Naive thymus-derived CD4-positive, alpha-beta T cell (primary cell): ENCODE results near the gene LCMT2. TPM values are rescaled to one million over a fixed set of nuclear protein-coding genes. Genes with fewer than 3 reads are reported as not detected.
"Not testable (repeated sequence)": the region's sequence is repeated elsewhere in the genome, so short reads cannot be mapped to it uniquely, and the experiment has no call there.

Experiments used
- ATAC-seq: fragments of 150-1000 bp; cut with Tn5 transposase; 2 replicates; pipeline ENCODE4 v1.10.0; 2021; ENCODE audit warnings: mild to moderate bottlenecking, moderate library complexity
- CTCF ChIA-PET: fragments of 350-600 bp; sonication (Branson Sonifier 250); formaldehyde crosslinking; loops from one replicate; lab custom pipeline; 2021; ENCODE audit warnings: antibody characterized with exemption; lab: Charles Lee
- POLR2A ChIA-PET: fragments of 350-600 bp; sonication (Branson Sonifier 250); formaldehyde crosslinking; loops from one replicate; lab custom pipeline; 2021; ENCODE audit warnings: antibody characterized with exemption, inconsistent platforms; lab: Charles Lee
- DNase-seq, 9 donors: peaks; one replicate each; pipeline versions ENCODE4 v3.0.0 to v3.0.0-alpha.2; 2020 to 2022; ENCODE audit warnings: mixed read lengths in 1 of 9
- H3K27ac ChIP-seq: one replicate; pipeline ENCODE4 v1.7.0; 2013; ENCODE audit warnings: mild to moderate bottlenecking, low read depth, low read length, moderate library complexity
- H3K27me3 ChIP-seq, 2 donors: one replicate each; pipeline ENCODE4 v1.7.0; 2013; ENCODE audit warnings: low read length in 2 of 2, mild to moderate bottlenecking in 2 of 2, moderate library complexity in 2 of 2; ENCODE audit not compliant: control insufficient read depth in 2 of 2, insufficient read depth in 2 of 2
- H3K36me3 ChIP-seq, 3 experiments: 1 replicate in 2 of 3; 2 replicates in 1 of 3; pipeline ENCODE4 v1.7.0; 2013; ENCODE audit warnings: low read length in 3 of 3, mild to moderate bottlenecking in 3 of 3, moderate library complexity in 1 of 3; ENCODE audit not compliant: insufficient read depth in 3 of 3, control insufficient read depth in 2 of 3
- H3K4me1 ChIP-seq, 2 donors: one replicate each; pipeline ENCODE4 v1.7.0; 2013; ENCODE audit warnings: low read length in 2 of 2, mild to moderate bottlenecking in 2 of 2, moderate library complexity in 1 of 2; ENCODE audit not compliant: control insufficient read depth in 2 of 2, insufficient read depth in 2 of 2
- H3K4me3 ChIP-seq: 2 replicates; pipeline ENCODE4 v1.7.0; 2013; ENCODE audit warnings: mild to moderate bottlenecking, low read length
- H3K9me3 ChIP-seq, 3 experiments: 1 replicate in 2 of 3; 2 replicates in 1 of 3; pipeline ENCODE4 v1.7.0; 2013; ENCODE audit warnings: low read length in 3 of 3; ENCODE audit not compliant: control insufficient read depth in 2 of 3
- H3K27ac Mint-ChIP-seq, 9 donors: one replicate each; pipeline ENCODE4 v1.8.0; 2020 to 2022; ENCODE audit warnings: mixed read lengths in 9 of 9, mild to moderate bottlenecking in 8 of 9, moderate library complexity in 5 of 9, inconsistent platforms in 2 of 9
- H3K27me3 Mint-ChIP-seq, 5 donors: one replicate each; pipeline ENCODE4 v1.8.0; 2021 to 2022; ENCODE audit warnings: mixed read lengths in 5 of 5, mild to moderate bottlenecking in 1 of 5
- H3K36me3 Mint-ChIP-seq, 5 donors: one replicate each; pipeline ENCODE4 v1.8.0; 2020 to 2022; ENCODE audit warnings: mixed read lengths in 5 of 5, mild to moderate bottlenecking in 3 of 5, inconsistent platforms in 1 of 5
- H3K4me1 Mint-ChIP-seq, 7 donors: one replicate each; pipeline ENCODE4 v1.8.0; 2020 to 2022; ENCODE audit warnings: mixed read lengths in 7 of 7, mild to moderate bottlenecking in 3 of 7, inconsistent platforms in 1 of 7
- H3K4me3 Mint-ChIP-seq, 10 donors: one replicate each; pipeline ENCODE4 v1.8.0; 2020 to 2022; ENCODE audit warnings: mild to moderate bottlenecking in 10 of 10, mixed read lengths in 10 of 10, moderate library complexity in 6 of 10, inconsistent platforms in 2 of 10
- H3K9me3 Mint-ChIP-seq, 11 donors: one replicate each; pipeline ENCODE4 v1.8.0; 2020 to 2022; ENCODE audit warnings: mixed read lengths in 11 of 11, mild to moderate bottlenecking in 4 of 11, inconsistent platforms in 1 of 11, moderate library complexity in 1 of 11
- intact Hi-C, 2 donors: fragments of 100-400 bp; cut with micrococcal nuclease; formaldehyde crosslinking; loops; one replicate each; pipeline ENCODE4 v1.15.1; 2023
- polyA plus RNA-seq, 2 donors: library from polyadenylated mRNA; unstranded; fragments of 300-500 nt; fragmentation: Illumina TruSeq; gene quantifications; one replicate each; pipeline ENCODE4 v1.2.3, GENCODE V29; 2021
- total RNA-seq, 6 experiments: library from RNA in 5 of 6; stranded (reverse) in 5 of 6; gene quantifications; 1 replicate in 5 of 6; 2 replicates in 1 of 6; pipeline ENCODE4 v1.2.3 and lab custom pipeline; 2021 to 2026

LCMT2 gene
- total and polyA plus RNA-seq, 7 experiments from 2014 or later = 2.9 to 19.1 (median 10.6) TPM

- ChIA-PET POLR2A (interaction anchor here (0.7 kb wide), 1 partner anchor 1002 kb away, joined by 3 read pairs; no protein-coding TSS in a partner anchor), CTCF (interaction anchor here (0.9 kb wide), 1 partner anchor 9 kb away, joined by 3 read pairs; no protein-coding TSS in a partner anchor)
- no peak overlapping the region for H3K4me3 Mint-ChIP-seq
- peaks cover 0 to 3% (median 0%) of the 10 kb centered on the region in 5 donors for H3K36me3 Mint-ChIP-seq
- H3K9me3 Mint-ChIP-seq = no peaks in the 10 kb centered on the region
- no peak for ATAC-seq
- Histone ChIP-seq H3K27me3 (peaks cover 0 to 4% of the 10 kb centered on the region in 2 donors), H3K4me3 (no peak overlapping the region), H3K27ac (no peak overlapping the region), H3K36me3 (no peaks in the 10 kb centered on the region), H3K4me1 (no peaks in the 10 kb centered on the region), H3K9me3 (no peaks in the 10 kb centered on the region)
- no peak overlapping the region for H3K27ac Mint-ChIP-seq
- peaks cover 0 to 7% (median 2%) of the 10 kb centered on the region in 7 donors for H3K4me1 Mint-ChIP-seq
- no peak for DNase-seq
- peaks cover 42 to 67% (median 49%) of the 10 kb centered on the region in 5 donors for H3K27me3 Mint-ChIP-seq
- intact Hi-C loops = no loop called here
Measured at GRCh38 chr15:43294091-43294706, 36.2 kb downstream of the LCMT2 start.

DNA sequence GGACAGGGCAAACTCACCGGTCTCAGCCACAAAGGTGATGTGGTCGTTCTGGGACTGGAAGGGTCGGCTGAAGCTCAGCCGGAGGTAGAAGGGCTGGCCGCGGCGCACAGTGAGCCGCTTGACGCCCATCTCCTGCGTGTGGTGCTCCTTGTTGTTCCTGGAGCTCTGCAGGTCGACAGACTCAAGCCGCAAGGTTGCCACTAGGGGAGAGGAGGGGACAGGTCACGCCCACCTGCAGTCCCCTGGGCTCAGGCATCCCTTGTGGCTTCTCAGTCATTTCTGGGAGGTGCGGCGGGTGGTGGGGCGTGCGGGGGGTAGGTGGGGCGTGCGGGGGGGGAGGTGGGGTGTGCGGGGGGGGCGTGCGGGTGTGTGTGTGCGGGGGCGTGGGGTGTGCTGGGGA is 36.9 kb downstream of the LCMT2 start:
- H3K27ac Mint-ChIP-seq = peak overlapping the region in 1 of 9 donors; percentile 30
- H3K4me1 Mint-ChIP-seq = peaks cover 0 to 7% (median 2%) of the 10 kb centered on the region in 7 donors
- H3K36me3 Mint-ChIP-seq = peaks cover 0 to 3% (median 0%) of the 10 kb centered on the region in 5 donors
- Histone ChIP-seq H3K27ac (no peak overlapping the region), H3K27me3 (peaks cover 0 to 4% of the 10 kb centered on the region in 2 donors), H3K9me3 (no peaks in the 10 kb centered on the region), H3K4me1 (no peaks in the 10 kb centered on the region), H3K4me3 (no peak overlapping the region), H3K36me3 (no peaks in the 10 kb centered on the region)
- H3K9me3 Mint-ChIP-seq = no peaks in the 10 kb centered on the region
- CTCF ChIA-PET = no interaction called here
- ATAC-seq (peak; percentile 31), DNase-seq (no peak)
- intact Hi-C loops = no loop called here
- peaks cover 42 to 64% (median 49%) of the 10 kb centered on the region in 5 donors for H3K27me3 Mint-ChIP-seq
- POLR2A ChIA-PET = no interaction called here
- H3K4me3 Mint-ChIP-seq = peak overlapping the region in 1 of 10 donors; percentile 6

DNA sequence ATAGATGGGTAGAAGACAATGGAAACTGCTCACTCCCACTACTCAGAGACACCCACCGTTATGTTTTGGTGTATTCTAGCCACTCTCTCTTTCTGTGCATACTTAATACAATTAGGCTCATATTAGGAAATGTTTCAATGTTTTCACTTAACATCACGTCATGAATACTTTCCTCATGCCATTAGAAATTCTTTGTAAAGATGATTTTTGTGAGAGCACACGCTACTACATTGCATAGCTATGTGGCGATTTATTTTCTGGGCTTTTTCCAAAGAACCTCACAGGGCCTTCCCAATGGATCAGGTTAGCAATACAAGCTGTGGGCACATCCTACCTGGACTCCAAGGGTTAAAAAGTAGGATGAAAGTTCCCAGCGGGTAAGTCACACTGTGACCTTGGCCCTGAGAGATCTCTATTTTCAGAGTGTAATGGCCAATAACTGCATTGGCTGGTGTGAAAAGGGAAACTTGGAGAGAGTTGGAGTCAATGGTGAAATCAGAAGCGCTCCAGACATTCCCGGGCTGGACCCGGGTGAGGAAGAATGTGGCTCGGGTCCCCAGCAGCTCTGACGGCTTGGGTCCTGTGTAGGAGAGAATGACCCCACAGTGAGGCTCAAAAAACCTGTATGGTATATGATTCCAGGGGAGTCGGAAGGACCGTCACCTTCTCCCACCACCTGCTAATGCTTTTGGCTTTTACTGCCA is 37.8 kb downstream of the LCMT2 start:
- H3K4me1 Mint-ChIP-seq = peaks cover 0 to 7% (median 2%) of the 10 kb centered on the region in 7 donors
- ChIA-PET POLR2A (interaction anchor here (0.6 kb wide), 1 partner anchor 15 kb away, joined by 4 read pairs; no protein-coding TSS in a partner anchor), CTCF (no interaction called here)
- intact Hi-C loops = no loop called here
- no peaks in the 10 kb centered on the region for H3K9me3 ChIP-seq
- no peak overlapping the region for H3K4me3 ChIP-seq
- no peaks in the 10 kb centered on the region for H3K9me3 Mint-ChIP-seq
- peaks cover 0 to 4% of the 10 kb centered on the region in 2 donors for H3K27me3 ChIP-seq
- no peaks in the 10 kb centered on the region for H3K4me1 ChIP-seq
- H3K27ac ChIP-seq = no peak overlapping the region
- H3K27ac Mint-ChIP-seq = no peak overlapping the region
- H3K4me3 Mint-ChIP-seq = peak overlapping the region in 1 of 10 donors; percentile 7
- ATAC-seq (no peak), DNase-seq (no peak)
- H3K36me3 ChIP-seq = no peaks in the 10 kb centered on the region
- H3K36me3 Mint-ChIP-seq = peaks cover 0 to 3% (median 0%) of the 10 kb centered on the region in 5 donors
- H3K27me3 Mint-ChIP-seq = peaks cover 36 to 64% (median 50%) of the 10 kb centered on the region in 5 donors

- H3K27ac Mint-ChIP-seq, H3K9me3 ChIP-seq, CTCF ChIA-PET, intact Hi-C loops, H3K27me3 ChIP-seq, ATAC-seq, DNase-seq, H3K9me3 Mint-ChIP-seq, H3K36me3 ChIP-seq, POLR2A ChIA-PET, H3K36me3 Mint-ChIP-seq, H3K4me1 ChIP-seq, H3K4me3 ChIP-seq, H3K4me3 Mint-ChIP-seq, H3K27ac ChIP-seq: not testable (repeated sequence)
- Mint-ChIP-seq H3K27me3 (peaks cover 19 to 46% (median 27%) of the 10 kb centered on the region in 5 donors), H3K4me1 (peaks cover 0 to 12% (median 4%) of the 10 kb centered on the region in 7 donors)
Measured at GRCh38 chr15:43289656-43290055, 40.7 kb downstream of the LCMT2 start.

DNA sequence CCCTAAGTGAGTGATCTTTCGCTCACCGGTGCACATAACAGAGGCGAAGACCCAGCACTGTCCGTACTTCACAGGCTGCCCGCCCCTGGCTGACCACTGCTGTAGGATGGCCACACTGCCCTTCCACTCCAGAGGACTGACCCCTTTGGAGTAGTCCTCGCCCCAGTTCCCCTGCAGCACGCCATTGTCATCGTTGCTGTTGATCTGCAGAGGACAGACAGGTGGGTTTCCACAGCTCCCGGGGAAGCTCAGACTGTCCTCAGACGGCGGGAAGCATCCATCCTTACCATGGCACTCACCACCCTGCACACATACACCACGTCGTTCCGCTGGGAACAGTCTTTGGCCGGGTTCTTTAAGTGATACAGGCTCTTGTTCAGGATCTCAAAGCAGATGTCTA is 43.1 kb downstream of the LCMT2 start:
- intact Hi-C loops = no loop called here
- Mint-ChIP-seq H3K4me1 (peaks cover 0 to 9% (median 4%) of the 10 kb centered on the region in 7 donors), H3K27me3 (peaks cover 6 to 24% (median 11%) of the 10 kb centered on the region in 5 donors), H3K9me3 (no peaks in the 10 kb centered on the region), H3K36me3 (no peaks in the 10 kb centered on the region), H3K4me3 (no peak overlapping the region), H3K27ac (no peak overlapping the region)
- no peaks in the 10 kb centered on the region for H3K27me3 ChIP-seq
- POLR2A ChIA-PET = interaction anchor here (1.0 kb wide), 1 partner anchor 101 kb away, joined by 3 read pairs; no protein-coding TSS in a partner anchor
- H3K36me3 ChIP-seq = no peaks in the 10 kb centered on the region
- no peaks in the 10 kb centered on the region for H3K9me3 ChIP-seq
- CTCF ChIA-PET = interaction anchor here (5.0 kb wide), 1 partner anchor 61 kb away, joined by 49 read pairs; no protein-coding TSS in a partner anchor
- H3K27ac ChIP-seq = no peak overlapping the region
- no peaks in the 10 kb centered on the region for H3K4me1 ChIP-seq
- no peak overlapping the region for H3K4me3 ChIP-seq
- DNase-seq = no peak
- ATAC-seq = no peak

GRCh38 chr15:43286074-43286473 is 44.3 kb downstream of the LCMT2 start:
- intact Hi-C loops = no loop called here
- Mint-ChIP-seq H3K27me3 (peaks cover 0 to 16% (median 5%) of the 10 kb centered on the region in 5 donors), H3K4me3 (no peak overlapping the region), H3K36me3 (no peaks in the 10 kb centered on the region), H3K9me3 (no peaks in the 10 kb centered on the region), H3K4me1 (peaks cover 0 to 9% (median 4%) of the 10 kb centered on the region in 7 donors), H3K27ac (no peak overlapping the region)
- no peaks in the 10 kb centered on the region for H3K27me3 ChIP-seq
- CTCF ChIA-PET = interaction anchor here (0.5 to 5.0 kb wide), 10 partner anchors 9 to 644 kb away, joined by 3 to 49 read pairs (median 4); no protein-coding TSS in a partner anchor
- no peak overlapping the region for H3K4me3 ChIP-seq
- no peaks in the 10 kb centered on the region for H3K36me3 ChIP-seq
- POLR2A ChIA-PET = no interaction called here
- ATAC-seq = no peak
- no peaks in the 10 kb centered on the region for H3K4me1 ChIP-seq
- H3K27ac ChIP-seq = no peak overlapping the region
- no peaks in the 10 kb centered on the region for H3K9me3 ChIP-seq
- DNase-seq = no peak
